Measurements from ENCODE around the gene MFRP.

MFRP gene

DNA sequence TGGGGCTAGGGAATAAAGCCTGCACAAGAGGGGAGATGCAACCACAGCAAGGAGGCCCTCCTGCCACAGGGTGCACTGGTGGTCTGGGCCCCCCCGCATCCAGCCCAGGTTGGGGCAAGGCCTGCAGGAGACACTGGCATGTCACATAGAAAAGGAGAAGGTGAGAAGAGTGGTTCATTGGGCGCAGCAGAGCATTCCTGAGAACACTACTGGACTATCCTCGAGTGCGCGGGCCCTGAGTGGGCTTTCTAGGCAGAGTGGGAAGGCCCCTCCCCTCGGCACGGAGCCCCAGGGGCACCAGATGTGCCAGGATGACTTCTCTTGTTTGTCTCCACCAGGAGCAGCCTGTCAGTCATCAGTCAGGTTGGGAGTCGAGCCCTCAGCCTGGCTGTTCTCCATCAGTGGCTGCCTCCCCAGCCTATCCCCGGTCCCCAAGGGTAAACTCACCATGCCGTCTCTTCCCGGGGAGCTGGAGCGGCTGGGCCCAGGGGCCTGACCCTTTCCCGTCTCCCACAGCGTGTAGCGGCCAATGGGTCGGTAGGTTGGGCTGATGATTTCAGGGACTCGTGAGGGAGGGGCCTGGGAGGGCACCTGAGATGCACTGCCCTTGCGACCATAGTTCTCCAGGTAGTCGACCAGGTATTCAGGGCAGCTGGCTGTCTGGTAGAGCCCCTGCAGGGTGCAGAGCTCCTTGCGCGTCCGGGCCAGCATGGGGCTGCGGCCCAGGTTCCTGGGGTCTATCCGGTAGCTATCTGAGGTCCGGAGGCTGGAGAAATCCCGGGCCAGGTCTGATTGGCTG is 26.0 kb upstream of the MFRP start:
- DNase-seq = no peak

- DNase-seq = no peak
These were observed 25.3 kb upstream of the MFRP start for GRCh38 chr11:119371778-119372182.

DNA sequence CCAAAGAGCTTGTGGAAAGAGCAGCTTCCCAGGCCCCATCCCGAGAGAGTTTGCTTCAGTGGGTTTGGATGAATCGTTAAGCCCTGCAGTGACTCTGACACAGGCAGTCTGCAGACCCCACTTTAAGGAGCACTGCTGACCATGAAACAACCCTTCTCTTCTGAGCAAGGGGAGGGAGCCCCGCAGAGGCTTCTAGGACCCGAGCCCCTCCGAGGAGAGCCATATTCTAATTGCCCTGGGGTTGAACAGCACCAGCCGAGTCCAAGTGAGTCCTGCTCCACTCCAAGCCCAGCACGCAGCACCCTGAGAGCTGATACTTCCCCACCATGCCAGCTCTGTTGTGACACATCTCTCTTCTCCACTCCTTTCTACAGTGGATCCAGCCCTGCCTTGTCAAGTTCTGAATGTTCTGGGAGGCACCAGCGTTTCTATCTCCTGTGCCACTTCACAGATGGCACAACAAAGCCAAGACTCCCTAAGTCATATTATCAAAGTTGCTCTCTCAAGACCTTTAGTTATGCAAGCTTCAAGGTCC is 24.6 kb upstream of the MFRP start:
- no peak for DNase-seq

GRCh38 chr11:119370486-119371046 is 24.1 kb upstream of the MFRP start:
- DNase-seq = no peak

GRCh38 chr11:119369132-119369925 is 22.8 kb upstream of the MFRP start:
- DNase-seq = no peak

GRCh38 chr11:119368121-119369034 is 21.9 kb upstream of the MFRP start:
- no peak for DNase-seq

DNA sequence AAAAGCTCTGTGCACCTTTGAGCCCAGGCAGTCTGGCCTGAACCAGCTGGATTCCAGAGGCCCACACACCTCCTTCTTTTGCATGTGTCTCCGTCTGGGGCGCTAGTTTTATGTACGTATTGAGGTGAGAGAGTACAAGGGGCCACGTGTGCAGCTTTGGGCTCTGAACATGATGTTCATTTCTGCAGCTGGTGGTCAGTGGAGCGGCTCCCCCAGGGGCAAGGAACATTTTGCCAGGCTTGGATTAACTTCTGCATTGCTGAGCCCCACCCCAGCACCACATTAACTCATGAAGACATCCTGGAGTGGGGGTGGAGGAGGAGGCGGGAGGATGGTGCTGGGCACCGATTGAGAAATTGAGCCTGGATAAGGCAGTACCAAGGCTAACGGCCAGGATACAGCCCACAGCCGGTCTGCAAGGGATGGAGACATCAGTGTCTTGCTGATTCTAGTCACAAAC is 21.2 kb upstream of the MFRP start:
- no peak for DNase-seq

DNA sequence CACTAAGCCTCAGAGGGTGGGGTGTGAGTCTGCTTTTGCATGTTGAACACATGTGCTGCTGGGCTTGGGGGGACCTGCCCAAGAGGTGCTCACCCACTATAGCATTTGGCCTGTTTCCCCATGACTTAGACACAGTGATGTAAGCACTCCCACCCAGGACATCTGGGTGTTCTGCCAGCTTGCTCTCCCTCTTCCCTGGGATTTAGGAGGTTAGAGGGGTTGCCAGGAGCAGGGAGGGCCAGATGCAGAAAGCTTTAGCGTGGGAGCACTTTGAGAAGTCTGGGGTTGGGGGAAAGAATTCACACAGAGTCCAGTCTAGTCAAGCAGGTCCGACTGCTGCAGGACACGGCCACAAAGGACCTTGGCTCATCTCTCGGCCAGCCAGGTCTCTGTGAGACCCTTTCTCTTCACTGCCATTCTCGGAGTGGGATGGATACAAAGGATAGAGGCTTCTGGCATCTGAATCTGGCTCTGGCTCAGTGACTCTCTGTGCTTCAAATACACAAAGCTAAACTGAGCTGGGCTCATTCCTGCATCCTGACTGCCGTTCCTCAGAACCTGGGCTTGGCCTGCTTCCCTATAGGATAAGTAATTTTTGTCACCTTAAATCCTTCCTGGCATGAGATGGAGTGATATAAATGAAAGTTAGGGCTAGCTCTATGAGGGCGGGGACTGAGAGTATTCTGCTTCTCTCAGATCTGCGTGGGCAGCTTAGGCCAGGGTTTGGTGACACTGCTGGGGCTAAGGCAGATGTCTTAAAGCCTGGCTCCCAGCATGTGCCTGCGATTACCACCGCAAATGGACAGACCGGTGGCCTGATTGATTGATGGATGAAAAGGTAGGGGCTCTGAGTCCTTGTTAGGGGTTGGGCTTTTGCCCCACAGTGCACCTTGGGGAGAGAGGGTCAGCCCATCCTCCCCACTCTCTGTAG is 20.4 kb upstream of the MFRP start:
- no peak for DNase-seq

DNA sequence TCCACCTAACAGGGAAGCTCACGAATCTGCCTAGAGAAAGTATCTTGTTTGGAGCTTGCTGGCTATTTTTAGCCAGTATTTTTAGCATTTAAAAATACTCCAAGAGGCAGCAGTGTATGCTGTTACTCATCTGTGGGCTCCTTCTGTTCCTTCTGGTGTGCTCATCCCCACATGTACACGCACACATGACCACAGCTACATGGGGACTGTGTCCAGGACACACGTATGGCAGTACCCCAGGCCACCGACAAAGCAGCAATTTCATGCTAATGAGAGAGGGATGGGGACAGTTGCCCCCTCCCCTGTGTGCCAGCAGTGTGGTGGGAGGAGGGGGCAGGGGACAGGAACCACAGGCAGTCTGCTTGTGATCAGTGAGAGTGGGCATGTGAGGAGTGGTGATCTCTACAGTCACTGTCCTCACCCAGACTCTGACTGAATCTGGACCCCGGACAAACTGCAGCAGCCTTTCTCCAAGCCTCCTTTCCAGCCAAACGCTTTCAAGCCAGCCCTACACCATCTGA is 18.6 kb upstream of the MFRP start:
- no peak for DNase-seq

DNA sequence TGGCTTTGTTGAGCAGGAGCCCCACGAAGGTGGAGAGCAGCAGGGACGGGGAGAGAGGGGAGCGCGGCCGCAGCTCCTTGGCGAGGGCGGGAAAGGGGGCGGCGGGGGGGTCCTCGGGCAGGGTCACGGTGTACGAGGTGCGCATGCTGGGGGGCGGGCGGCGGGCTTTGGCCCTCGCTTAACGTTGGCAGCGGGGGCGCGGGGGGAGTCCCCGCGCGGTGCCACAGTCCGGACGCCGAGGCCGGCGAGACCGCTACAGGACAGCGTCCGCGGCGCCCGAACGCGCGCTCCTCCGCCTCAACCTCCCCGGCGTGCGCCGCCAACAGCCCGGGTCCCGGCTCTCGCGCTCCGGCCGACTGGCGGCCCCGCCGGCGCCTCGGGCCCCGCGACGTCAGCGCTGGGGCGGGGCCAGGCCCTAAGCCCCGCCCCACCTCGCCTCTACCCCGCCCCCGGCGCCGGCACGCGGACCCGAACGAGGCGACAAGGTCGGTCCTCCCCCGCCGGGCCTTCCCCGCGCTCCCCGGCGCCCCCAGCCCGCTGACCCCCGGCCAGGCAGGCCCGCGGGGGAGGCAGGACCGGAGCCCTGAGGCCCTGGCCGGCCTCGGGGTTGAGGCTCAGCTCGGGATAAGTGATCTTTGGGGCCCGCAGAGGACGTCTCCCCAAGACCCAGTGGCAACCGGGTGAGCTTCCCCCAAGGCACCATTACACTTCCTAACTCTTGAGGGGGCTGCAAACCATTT is 17.5 kb upstream of the MFRP start:
- DNase-seq = no peak

- no peak for DNase-seq
These were observed 16.8 kb upstream of the MFRP start for GRCh38 chr11:119363081-119363850.

DNA sequence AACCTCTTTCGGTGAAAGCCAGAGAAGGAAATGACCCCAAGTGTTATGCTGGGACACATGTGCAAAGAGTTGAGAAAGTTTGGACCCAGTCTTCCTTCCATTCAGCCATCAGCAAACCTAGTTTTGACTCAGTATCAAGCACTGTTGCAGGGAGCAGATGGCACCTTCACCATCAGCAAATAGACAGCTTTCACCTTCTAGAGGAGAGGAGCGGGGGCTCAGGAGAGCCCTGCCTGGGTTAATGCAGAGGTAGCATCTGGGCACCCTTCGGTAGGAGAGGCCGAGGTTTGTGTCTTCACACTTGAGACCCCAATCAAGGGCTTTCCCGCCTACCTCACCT is 16.2 kb upstream of the MFRP start:
- no peak for DNase-seq

DNA sequence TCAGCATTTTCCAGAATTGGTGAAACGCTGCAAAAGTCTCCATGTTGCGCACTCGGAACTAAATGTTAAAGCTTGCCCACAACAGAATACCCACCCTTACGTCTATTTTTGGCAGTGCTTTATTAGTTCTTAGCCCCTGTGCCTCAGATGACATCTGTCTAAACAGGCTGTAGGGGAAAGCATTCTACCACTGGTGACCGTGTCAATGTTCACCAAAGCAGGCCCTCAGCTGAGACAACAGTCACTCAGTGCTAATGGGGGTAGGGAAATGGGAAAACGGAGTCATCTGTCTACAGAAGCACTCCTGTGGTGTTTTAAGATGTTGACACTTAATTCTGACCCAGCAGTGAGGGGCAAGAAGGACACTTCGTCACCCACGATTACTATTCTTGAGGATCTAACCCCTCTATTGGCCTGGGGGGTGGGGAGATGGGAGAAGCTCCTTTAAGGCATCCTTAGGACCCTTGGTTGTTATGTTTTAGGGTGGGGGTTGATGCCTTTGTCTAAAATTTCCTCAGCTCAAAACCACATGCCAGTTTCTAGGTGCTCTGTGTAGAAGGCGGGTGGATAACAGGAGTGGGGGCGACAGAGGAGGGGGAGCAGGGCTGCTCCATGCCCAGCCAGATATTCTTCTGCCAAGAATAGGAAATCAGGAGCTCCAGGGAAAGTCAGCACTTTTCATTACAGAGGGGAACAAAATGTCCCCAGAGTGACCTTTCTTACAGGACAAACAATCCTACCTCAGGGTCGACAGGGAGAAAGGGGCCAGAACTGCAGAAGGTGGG is 15.6 kb upstream of the MFRP start:
- DNase-seq = no peak

- peak; percentile 60 for DNase-seq
These were observed 14.7 kb upstream of the MFRP start for GRCh38 chr11:119361056-119361787.

DNA sequence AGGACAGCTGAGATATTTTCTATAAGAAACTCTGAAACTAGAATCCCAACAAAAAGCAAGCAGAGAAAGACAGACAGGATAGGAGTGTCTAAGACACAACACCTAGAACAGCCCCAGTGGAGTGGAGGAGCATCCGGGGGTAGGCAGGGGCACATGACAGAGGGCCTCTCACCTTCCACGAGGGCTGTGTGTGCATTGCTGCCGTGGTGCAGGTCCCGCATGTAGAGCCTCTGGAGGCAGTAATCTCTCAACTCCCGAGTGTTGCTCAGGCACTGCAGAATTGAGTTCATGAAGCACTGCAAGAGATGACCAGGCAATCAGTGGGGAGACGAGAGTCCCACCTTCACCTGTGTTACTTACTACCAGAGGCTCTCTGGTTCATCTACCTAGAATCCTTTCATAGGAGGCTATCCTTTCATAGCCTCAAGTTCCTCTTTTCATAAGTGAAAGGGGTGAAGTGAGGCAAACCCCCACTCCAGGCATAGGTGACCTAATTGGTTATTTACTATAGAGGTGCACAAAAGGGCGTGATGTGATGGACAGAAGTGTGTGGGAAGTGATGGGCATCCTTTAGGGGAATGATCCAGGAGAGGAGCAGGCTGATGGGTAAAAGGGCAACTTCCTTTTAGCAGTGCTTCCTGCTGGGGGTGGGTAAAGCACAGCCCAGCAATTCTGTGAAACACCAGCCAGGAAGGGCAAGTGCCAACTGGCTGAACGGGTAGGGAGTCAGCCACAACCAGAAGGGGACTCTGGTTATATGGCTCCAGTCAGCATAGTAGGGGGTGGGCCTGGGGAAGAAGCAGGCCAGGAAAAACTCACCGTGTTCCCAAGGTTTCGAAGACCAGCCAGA is 13.1 kb upstream of the MFRP start:
- DNase-seq = no peak

- no peak for DNase-seq
These were observed 10.6 kb upstream of the MFRP start for GRCh38 chr11:119357074-119357473.

Data from OCI-M1 (cell line).